IMR-90 (cell line): ENCODE data around the gene TMEM252. TPM values are rescaled to one million over a fixed set of nuclear protein-coding genes. Genes with fewer than 3 reads are reported as not detected.

ENCODE experiments used
- ATAC-seq: fragments of 200-7000 bp; cut with Tn5 transposase; 2 replicates; pipeline ENCODE4 v1.9.1; 2020; ENCODE audit warnings: low read depth, mild to moderate bottlenecking, moderate library complexity
- BruUV-seq: library from RNA; stranded (reverse); fragments of 400-500 nt; replicated peaks from 2 replicates; lab custom pipeline; 2021; lab: Mats Ljungman, UMichigan
- CTCF ChIA-PET: fragments of 300-600 bp; formaldehyde crosslinking; extraction: SDS; loops from one replicate; lab custom pipeline; 2021; ENCODE audit warnings: antibody characterized with exemption; lab: Yijun Ruan, JAX
- POLR2A ChIA-PET: fragments of 300-600 bp; sonication (Branson Sonifier 250); formaldehyde crosslinking; loops from one replicate; lab custom pipeline; 2022; ENCODE audit warnings: antibody characterized with exemption; ENCODE audit not compliant: unreplicated experiment; lab: Charles Lee
- DNase-seq: peaks from one replicate; pipeline ENCODE4 v3.0.0; 2013
- H2AFZ ChIP-seq: replicated peaks from 2 replicates; pipeline ENCODE3; 2013; ENCODE audit warnings: low read length, mild to moderate bottlenecking; ENCODE audit not compliant: poor library complexity
- H2AK5ac ChIP-seq: 2 replicates; pipeline ENCODE4 v1.6.1; 2013; ENCODE audit warnings: low read depth, low read length, inconsistent platforms
- H2AK9ac ChIP-seq: replicated peaks from 2 replicates; pipeline ENCODE3; 2013; ENCODE audit warnings: mild to moderate bottlenecking, low read depth, low read length, moderate library complexity; ENCODE audit not compliant: poor library complexity
- H2BK120ac ChIP-seq: 2 replicates; pipeline ENCODE4 v1.6.1; 2013; ENCODE audit warnings: low read depth, low read length, inconsistent platforms
- H2BK15ac ChIP-seq: 3 replicates; pipeline ENCODE4 v1.6.1; 2013; ENCODE audit warnings: low read depth, low read length, inconsistent platforms
- H2BK20ac ChIP-seq: 2 replicates; pipeline ENCODE4 v1.6.1; 2013; ENCODE audit warnings: low read depth, mild to moderate bottlenecking, inconsistent platforms, low read length, moderate library complexity
- H2BK5ac ChIP-seq: 2 replicates; pipeline ENCODE4 v1.6.1; 2013; ENCODE audit warnings: mild to moderate bottlenecking, low read depth, low read length, inconsistent platforms; ENCODE audit not compliant: poor library complexity, severe bottlenecking
- H3K14ac ChIP-seq: replicated peaks from 2 replicates; pipeline ENCODE4 v1.6.1; 2013; ENCODE audit warnings: low read depth, low read length, inconsistent platforms
- H3K18ac ChIP-seq: 2 replicates; pipeline ENCODE4 v1.6.1; 2013; ENCODE audit warnings: low read depth, low read length, control low read depth
- H3K23ac ChIP-seq: 2 replicates; pipeline ENCODE4 v1.6.1; 2013; ENCODE audit warnings: low read depth, low read length, inconsistent platforms
- H3K27ac ChIP-seq: 2 replicates; pipeline ENCODE4 v1.5.1; 2013; ENCODE audit warnings: mild to moderate bottlenecking, control low read depth, low read length; ENCODE audit not compliant: insufficient read depth
- H3K27me3 ChIP-seq: 2 replicates; pipeline ENCODE4 v1.6.1; 2013; ENCODE audit warnings: low read length; ENCODE audit not compliant: control insufficient read depth, insufficient read depth
- H3K36me3 ChIP-seq: 2 replicates; pipeline ENCODE4 v1.6.1; 2013; ENCODE audit warnings: low read length, mixed read lengths; ENCODE audit not compliant: control insufficient read depth, insufficient read depth
- H3K4ac ChIP-seq: 2 replicates; pipeline ENCODE4 v1.6.1; 2013; ENCODE audit warnings: low read depth, low read length, inconsistent platforms
- H3K4me1 ChIP-seq: 2 replicates; pipeline ENCODE4 v1.6.1; 2013; ENCODE audit warnings: low read length, mixed read lengths; ENCODE audit not compliant: control insufficient read depth, insufficient read depth
- H3K4me2 ChIP-seq: 2 replicates; pipeline ENCODE4 v1.6.1; 2013; ENCODE audit warnings: low read depth, mild to moderate bottlenecking, control low read depth, low read length, moderate library complexity
- H3K4me3 ChIP-seq: 2 replicates; pipeline ENCODE4 v1.5.1; 2013; ENCODE audit warnings: low read depth, mild to moderate bottlenecking, control low read depth, low read length, moderate library complexity; ENCODE audit not compliant: insufficient read depth
- H3K56ac ChIP-seq: 2 replicates; pipeline ENCODE4 v1.6.1; 2013; ENCODE audit warnings: low read length, inconsistent platforms; ENCODE audit not compliant: insufficient read depth; ENCODE audit errors: extremely low read depth
- H3K79me1 ChIP-seq, 2 experiments: 2 replicates each; pipeline ENCODE4 v1.6.1; 2013; ENCODE audit warnings: low read length in 2 of 2, inconsistent platforms in 1 of 2, low read depth in 1 of 2
- H3K9ac ChIP-seq: 2 replicates; pipeline ENCODE4 v1.6.1; 2013; ENCODE audit warnings: low read depth, low read length, control low read depth
- H3K9me1 ChIP-seq: 2 replicates; pipeline ENCODE4 v1.6.1; 2013; ENCODE audit warnings: low read length, inconsistent platforms; ENCODE audit not compliant: insufficient read depth
- H3K9me3 ChIP-seq: 2 replicates; pipeline ENCODE4 v1.6.1; 2013; ENCODE audit warnings: low read length; ENCODE audit not compliant: control insufficient read depth, insufficient read depth
- H4K20me1 ChIP-seq: 2 replicates; pipeline ENCODE4 v1.6.1; 2013; ENCODE audit warnings: low read length, inconsistent platforms; ENCODE audit not compliant: insufficient read depth
- H4K5ac ChIP-seq: 2 replicates; pipeline ENCODE4 v1.6.1; 2013; ENCODE audit warnings: mild to moderate bottlenecking, low read depth, low read length, control low read depth
- H4K8ac ChIP-seq, 2 experiments: 2 replicates each; pipeline ENCODE4 v1.6.1; 2013; ENCODE audit warnings: low read depth in 2 of 2, low read length in 2 of 2, control low read depth in 1 of 2, inconsistent platforms in 1 of 2
- H4K91ac ChIP-seq: 2 replicates; pipeline ENCODE4 v1.6.1; 2013; ENCODE audit warnings: low read depth, low read length, inconsistent platforms; ENCODE audit not compliant: insufficient read depth
- BHLHE40 ChIP-seq: fragments of 150-350 bp; IDR thresholded peaks from 2 replicates; pipeline ENCODE4 v1.6.1; 2016; ENCODE audit warnings: mild to moderate bottlenecking, low read depth, low read length
- CEBPB ChIP-seq: IDR thresholded peaks from 2 replicates; pipeline ENCODE4 v1.6.1; 2012; ENCODE audit warnings: low read depth, low read length, improper control_type of control experiment
- CHD1 ChIP-seq: IDR thresholded peaks from 2 replicates; pipeline ENCODE4 v1.6.1; 2012; ENCODE audit warnings: low read depth, low read length, improper control_type of control experiment
- FOS ChIP-seq: fragments of 150-350 bp; IDR thresholded peaks from 2 replicates; pipeline ENCODE4 v1.6.1; 2016; ENCODE audit warnings: low read depth, low read length
- MAFK ChIP-seq: IDR thresholded peaks from 2 replicates; pipeline ENCODE4 v1.6.1; 2012; ENCODE audit warnings: low read depth, low read length, improper control_type of control experiment
- MAZ ChIP-seq: IDR thresholded peaks from 2 replicates; pipeline ENCODE4 v1.6.1; 2012; ENCODE audit warnings: low read depth, mild to moderate bottlenecking, low read length, improper control_type of control experiment, moderate library complexity, borderline replicate concordance
- MXI1 ChIP-seq: IDR thresholded peaks from 2 replicates; pipeline ENCODE4 v1.6.1; 2012; ENCODE audit warnings: low read depth, mild to moderate bottlenecking, low read length, moderate library complexity, borderline replicate concordance
- NFE2L2 ChIP-seq: fragments of 150-350 bp; IDR thresholded peaks from 2 replicates; pipeline ENCODE4 v1.6.1; 2016; ENCODE audit warnings: low read depth, mild to moderate bottlenecking, low read length
- POLR2A ChIP-seq: IDR thresholded peaks from 2 replicates; pipeline ENCODE4 v1.6.1; 2012; ENCODE audit warnings: mild to moderate bottlenecking, low read depth, low read length
- RAD21 ChIP-seq: IDR thresholded peaks from 2 replicates; pipeline ENCODE4 v1.6.1; 2012; ENCODE audit warnings: low read length, improper control_type of control experiment
- RCOR1 ChIP-seq: IDR thresholded peaks from 2 replicates; pipeline ENCODE4 v1.6.1; 2012; ENCODE audit warnings: mild to moderate bottlenecking, low read length, improper control_type of control experiment; ENCODE audit not compliant: insufficient replicate concordance
- RFX5 ChIP-seq: IDR thresholded peaks from 2 replicates; pipeline ENCODE4 v1.8.0; 2012; ENCODE audit warnings: low read depth, mild to moderate bottlenecking, low read length, moderate library complexity
- SMC3 ChIP-seq: fragments of 150-350 bp; IDR thresholded peaks from 2 replicates; pipeline ENCODE4 v1.6.1; 2016; ENCODE audit warnings: low read depth, mild to moderate bottlenecking, antibody characterized with exemption, low read length, moderate library complexity
- USF2 ChIP-seq: fragments of 150-350 bp; IDR thresholded peaks from 2 replicates; pipeline ENCODE4 v1.6.1; 2017; ENCODE audit warnings: mild to moderate bottlenecking, antibody characterized with exemption, low read length, low read depth
- WGBS, 2 experiments: methylation state at CpG; one replicate each; pipeline versions ENCODE4 v1.1.5 to v1.1.7; 2013; ENCODE audit warnings: missing lambda C conversion rate in 2 of 2; ENCODE audit not compliant: insufficient read length in 1 of 2; ENCODE audit errors: extremely low coverage in 2 of 2; 5-methylcytosine and 5-hydroxymethylcytosine counted together
- dilution Hi-C: fragments of 300-500 bp; cut with HindIII; formaldehyde crosslinking; loops from one replicate; pipeline ENCODE4 v1.14.3; 2018; ENCODE audit warnings: low sequenced_read_pairs; ENCODE audit not compliant: unreplicated experiment
- in situ Hi-C: fragments of 300-500 bp; cut with MboI; formaldehyde crosslinking; loops from 3 replicates; pipeline ENCODE4 v1.14.3; 2019; ENCODE audit warnings: low sequenced_read_pairs, inconsistent platforms, mixed read lengths
- intact Hi-C: fragments of 100-400 bp; cut with micrococcal nuclease; formaldehyde crosslinking; loops from 2 replicates; pipeline ENCODE4 v1.10.0; 2022
- polyA plus RNA-seq, 3 experiments: library from polyadenylated mRNA; depleted of rRNA; stranded (reverse); fragments of >200 nt; gene quantifications; 2 replicates each; pipeline ENCODE4 v1.2.3, GENCODE V29; 2012; ENCODE audit warnings: low replicate concordance in 1 of 3
- total RNA-seq: library from RNA; depleted of rRNA; stranded (reverse); fragments of >200 nt; gene quantifications from 2 replicates; pipeline ENCODE4 v1.2.3, GENCODE V29; 2012
- TF ChIP-seq, protein P1 (sequence below): fragments of 150-350 bp; IDR thresholded peaks from 2 replicates; pipeline ENCODE4 v1.6.1; 2016; ENCODE audit warnings: low read depth, mild to moderate bottlenecking, low read length, moderate library complexity, borderline replicate concordance
- TF ChIP-seq, protein P2 (sequence below): conservative IDR thresholded peaks from 2 replicates; pipeline ENCODE4 v1.5.1; 2012; ENCODE audit warnings: mild to moderate bottlenecking, low read depth, low read length, improper control_type of control experiment

Gene TMEM252
- total and polyA plus RNA-seq, 2 of the 4 experiments (the other 2 are of a cell fraction), result not detected

GRCh38 chr9:68492806-68493205 is 47.9 kb downstream of the TMEM252 start:
- CTCF ChIA-PET, result no interaction called here

More at GRCh38 chr9:68492806-68493205, 47.9 kb downstream of the TMEM252 start:
- Histone ChIP-seq H3K27me3 (no peaks in the 10 kb centered on the region), H3K4me1 (peaks cover 6% of the 10 kb centered on the region; the same call in 1 of the 2 replicates), H2AK9ac (no peak overlapping the region), H2BK120ac (no peak overlapping the region), H3K4ac (no peak overlapping the region), H3K4me2 (no peak overlapping the region), H3K79me1 (no peaks in the 10 kb centered on the region), H2AFZ (no peak overlapping the region), H3K9ac (no peak overlapping the region), H3K9me3 (no peaks in the 10 kb centered on the region), H3K36me3 (no peaks in the 10 kb centered on the region), H3K14ac (no peak overlapping the region), H4K8ac (no peak overlapping the region), H3K9me1 (no peaks in the 10 kb centered on the region), H3K4me3 (no peak overlapping the region), H4K91ac (no peak overlapping the region), H2BK15ac (no peak overlapping the region), H2BK20ac (no peak overlapping the region), H3K56ac (no peak overlapping the region), H3K23ac (no peak overlapping the region), H4K5ac (no peak overlapping the region), H3K18ac (0 out of 2 replicates have a peak overlapping the region, but pooled peaks have one; percentile 18), H4K20me1 (no peaks in the 10 kb centered on the region), H2BK5ac (no peak overlapping the region), H2AK5ac (no peak overlapping the region), H3K27ac (no peak overlapping the region)
- ATAC-seq (no peak), DNase-seq (no peak)
- in situ Hi-C loops, result no loop called here
- TF ChIP-seq RAD21, result no peak
- no peak for TF ChIP-seq BHLHE40
- TF ChIP-seq CEBPB, result no peak
- TF ChIP-seq CHD1, result no peak
- no peak for TF ChIP-seq FOS
- TF ChIP-seq, protein P1, sequence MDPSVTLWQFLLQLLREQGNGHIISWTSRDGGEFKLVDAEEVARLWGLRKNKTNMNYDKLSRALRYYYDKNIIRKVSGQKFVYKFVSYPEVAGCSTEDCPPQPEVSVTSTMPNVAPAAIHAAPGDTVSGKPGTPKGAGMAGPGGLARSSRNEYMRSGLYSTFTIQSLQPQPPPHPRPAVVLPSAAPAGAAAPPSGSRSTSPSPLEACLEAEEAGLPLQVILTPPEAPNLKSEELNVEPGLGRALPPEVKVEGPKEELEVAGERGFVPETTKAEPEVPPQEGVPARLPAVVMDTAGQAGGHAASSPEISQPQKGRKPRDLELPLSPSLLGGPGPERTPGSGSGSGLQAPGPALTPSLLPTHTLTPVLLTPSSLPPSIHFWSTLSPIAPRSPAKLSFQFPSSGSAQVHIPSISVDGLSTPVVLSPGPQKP, result no peak
- TF ChIP-seq MAZ, result no peak
- TF ChIP-seq, protein P2, sequence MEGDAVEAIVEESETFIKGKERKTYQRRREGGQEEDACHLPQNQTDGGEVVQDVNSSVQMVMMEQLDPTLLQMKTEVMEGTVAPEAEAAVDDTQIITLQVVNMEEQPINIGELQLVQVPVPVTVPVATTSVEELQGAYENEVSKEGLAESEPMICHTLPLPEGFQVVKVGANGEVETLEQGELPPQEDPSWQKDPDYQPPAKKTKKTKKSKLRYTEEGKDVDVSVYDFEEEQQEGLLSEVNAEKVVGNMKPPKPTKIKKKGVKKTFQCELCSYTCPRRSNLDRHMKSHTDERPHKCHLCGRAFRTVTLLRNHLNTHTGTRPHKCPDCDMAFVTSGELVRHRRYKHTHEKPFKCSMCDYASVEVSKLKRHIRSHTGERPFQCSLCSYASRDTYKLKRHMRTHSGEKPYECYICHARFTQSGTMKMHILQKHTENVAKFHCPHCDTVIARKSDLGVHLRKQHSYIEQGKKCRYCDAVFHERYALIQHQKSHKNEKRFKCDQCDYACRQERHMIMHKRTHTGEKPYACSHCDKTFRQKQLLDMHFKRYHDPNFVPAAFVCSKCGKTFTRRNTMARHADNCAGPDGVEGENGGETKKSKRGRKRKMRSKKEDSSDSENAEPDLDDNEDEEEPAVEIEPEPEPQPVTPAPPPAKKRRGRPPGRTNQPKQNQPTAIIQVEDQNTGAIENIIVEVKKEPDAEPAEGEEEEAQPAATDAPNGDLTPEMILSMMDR, result no peak
- no peak for TF ChIP-seq MXI1
- TF ChIP-seq RFX5, result no peak
- no peak for TF ChIP-seq SMC3
- no peak for TF ChIP-seq POLR2A
- no peak for TF ChIP-seq NFE2L2
- no peak for TF ChIP-seq USF2
- no peak for TF ChIP-seq RCOR1
- no peak for TF ChIP-seq MAFK
- BruUV-seq, result no TSS peak
- POLR2A ChIA-PET, result no interaction called here
- WGBS, 2 experiments, result 70% methylated on average over 2 of the region's 6 CpGs; no CpG with 5 or more reads in 1 of the 2 experiments
- intact Hi-C loops, result no loop called here
- dilution Hi-C loops, result no loop called here
